Thyroid gland (tissue), 4 donors: Measurements from ENCODE around the gene LAIR2. TPM values are rescaled to one million over a fixed set of nuclear protein-coding genes. Genes with fewer than 3 reads are reported as not detected.
A peak's percentile ranks its signal among the peaks of the same experiment; 100 is the strongest.
"Not testable (repeated sequence)": the region's sequence is repeated elsewhere in the genome, so short reads cannot be mapped to it uniquely, and the experiment has no call there.

Experiments used
- DNase-seq, 2 donors: peaks; one replicate each; pipeline ENCODE4 v3.0.0-alpha.2; 2019
- H3K27ac ChIP-seq, 3 donors: fragments of 200-600 bp; sonication (generic); 1 replicate in 2 of 3; 2 replicates in 1 of 3; pipeline ENCODE4 v1.5.1; 2016 to 2019; ENCODE audit warnings: mild to moderate bottlenecking in 1 of 3, moderate library complexity in 1 of 3
- H3K27me3 ChIP-seq: fragments of 200-600 bp; sonication (generic); one replicate; pipeline ENCODE4 v1.5.1; 2019
- H3K36me3 ChIP-seq, 2 donors: fragments of 200-600 bp; sonication (generic); one replicate each; pipeline ENCODE4 v1.5.1; 2016 to 2019
- H3K4me1 ChIP-seq, 2 donors: fragments of 200-600 bp; sonication (generic); one replicate each; pipeline ENCODE4 v1.5.1; 2017 to 2019
- H3K4me3 ChIP-seq, 3 donors: fragments of 200-600 bp; sonication (generic); replicated peaks in 1 of 3; 1 replicate in 2 of 3; 2 replicates in 1 of 3; pipeline ENCODE4 v1.5.1; 2016; ENCODE audit warnings: mild to moderate bottlenecking in 1 of 3
- H3K9me3 ChIP-seq: fragments of 200-600 bp; sonication (generic); one replicate; pipeline ENCODE4 v1.5.1; 2017
- CTCF ChIP-seq, 6 experiments: fragments of 200-600 bp in 3 of 6; fragments of 450-650 bp in 3 of 6; sonication (generic) in 3 of 6; IDR thresholded peaks; one replicate each; pipeline ENCODE4 v1.5.1; 2016 to 2019; ENCODE audit warnings: antibody characterized with exemption in 6 of 6, mild to moderate bottlenecking in 2 of 6, inconsistent platforms in 1 of 6, moderate library complexity in 1 of 6
- POLR2A ChIP-seq, 2 donors: fragments of 450-650 bp; IDR thresholded peaks; one replicate each; pipeline ENCODE4 v1.6.1; 2017; ENCODE audit warnings: antibody characterized with exemption in 2 of 2, mild to moderate bottlenecking in 2 of 2, moderate library complexity in 1 of 2
- WGBS, 2 donors: methylation state at CpG; one replicate each; pipeline ENCODE4 v1.1.5; 2017; 5-methylcytosine and 5-hydroxymethylcytosine counted together
- intact Hi-C: fragments of 100-400 bp; cut with DNase I; formaldehyde crosslinking; loops from one replicate; pipeline ENCODE4 v1.15.1; 2023
- total RNA-seq, 4 donors: library from RNA; depleted of rRNA; stranded (reverse); fragments of >200 nt; gene quantifications; one replicate each; pipeline ENCODE4 v1.2.3, GENCODE V29; 2016

Gene LAIR2
- total RNA-seq, 4 donors from 2014 or later: not detected

DNA sequence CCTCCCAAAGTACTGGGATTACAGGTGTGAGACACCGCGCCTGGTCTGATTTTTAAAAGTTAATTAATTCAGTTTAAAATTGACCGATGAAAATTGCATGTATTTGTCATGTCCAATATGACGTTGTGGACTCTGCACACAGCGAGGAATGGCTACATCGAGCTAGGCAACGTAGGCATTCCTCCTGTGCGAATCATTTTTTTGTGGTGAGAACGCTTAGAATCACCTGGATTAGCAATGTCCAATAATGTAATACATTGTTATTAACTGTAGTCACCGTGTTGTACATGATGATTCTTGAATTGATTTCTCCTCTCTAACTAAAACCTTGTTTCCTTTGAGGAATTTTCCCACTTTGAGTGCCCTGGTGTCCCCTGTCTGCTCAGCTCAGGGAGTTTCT, 3.4 kb downstream of the LAIR2 start:
- 72 to 89% methylated on average over 10 of the region's 10 CpGs for WGBS, 2 donors

GRCh38 chr19:54507038-54507717, 4.5 kb downstream of the LAIR2 start:
- H3K4me3 ChIP-seq, H3K27ac ChIP-seq, H3K4me1 ChIP-seq, H3K36me3 ChIP-seq, H3K9me3 ChIP-seq, intact Hi-C loops, DNase-seq, H3K27me3 ChIP-seq: not testable (repeated sequence)
- 65% methylated on average over 8 of the region's 15 CpGs; no CpG with 5 or more reads in 1 of the 2 donors for WGBS, 2 donors

More for the DNA sequence above, 3.4 kb downstream of the LAIR2 start:
- TF ChIP-seq CTCF (IDR thresholded peaks at IDR 0.05) (no peak), POLR2A (IDR thresholded peaks at IDR 0.05) (no peak)
- no peaks in the 10 kb centered on the region for H3K36me3 ChIP-seq
- intact Hi-C loops: no loop called here
- H3K4me3 ChIP-seq: no peak overlapping the region
- H3K27me3 ChIP-seq: no peaks in the 10 kb centered on the region
- H3K27ac ChIP-seq: no peak overlapping the region
- DNase-seq: no peak
- H3K9me3 ChIP-seq: no peaks in the 10 kb centered on the region
- no peaks in the 10 kb centered on the region for H3K4me1 ChIP-seq

GRCh38 chr19:54507824-54508223, 5.2 kb downstream of the LAIR2 start:
- no peaks in the 10 kb centered on the region for H3K9me3 ChIP-seq
- WGBS, 2 donors: 58 to 61% methylated on average over 12 of the region's 12 CpGs
- H3K27me3 ChIP-seq: no peaks in the 10 kb centered on the region
- TF ChIP-seq POLR2A (IDR thresholded peaks at IDR 0.05): no peak
- H3K27ac ChIP-seq: no peak overlapping the region
- no peak overlapping the region for H3K4me3 ChIP-seq
- DNase-seq: no peak
- intact Hi-C loops: no loop called here
- no peaks in the 10 kb centered on the region for H3K4me1 ChIP-seq
- H3K36me3 ChIP-seq: no peaks in the 10 kb centered on the region

DNA sequence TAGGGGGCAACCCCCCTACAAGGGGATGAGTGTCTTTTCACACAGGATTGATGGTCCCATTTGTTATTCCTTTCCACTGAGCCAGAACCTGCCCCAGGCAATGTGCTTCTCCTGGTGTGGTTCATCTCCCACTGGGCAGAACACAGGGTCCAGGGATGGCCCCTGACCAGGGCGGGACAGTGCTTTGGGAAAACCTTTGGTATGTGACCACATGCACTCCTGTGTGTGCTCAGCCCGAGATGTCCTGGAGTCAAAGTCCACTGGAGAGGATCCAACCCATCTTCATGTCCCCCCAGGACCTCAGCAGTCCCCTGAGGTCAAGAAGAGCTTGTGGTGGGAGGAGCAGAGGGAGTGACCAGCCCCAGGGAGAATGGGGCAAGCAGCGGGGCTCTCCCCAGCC, 5.9 kb downstream of the LAIR2 start:
- H3K9me3 ChIP-seq, DNase-seq, H3K36me3 ChIP-seq, H3K27me3 ChIP-seq, intact Hi-C loops, H3K27ac ChIP-seq, H3K4me1 ChIP-seq, H3K4me3 ChIP-seq: not testable (repeated sequence)
- WGBS, 2 donors: 77 to 80% methylated on average over 2 of the region's 3 CpGs

DNA sequence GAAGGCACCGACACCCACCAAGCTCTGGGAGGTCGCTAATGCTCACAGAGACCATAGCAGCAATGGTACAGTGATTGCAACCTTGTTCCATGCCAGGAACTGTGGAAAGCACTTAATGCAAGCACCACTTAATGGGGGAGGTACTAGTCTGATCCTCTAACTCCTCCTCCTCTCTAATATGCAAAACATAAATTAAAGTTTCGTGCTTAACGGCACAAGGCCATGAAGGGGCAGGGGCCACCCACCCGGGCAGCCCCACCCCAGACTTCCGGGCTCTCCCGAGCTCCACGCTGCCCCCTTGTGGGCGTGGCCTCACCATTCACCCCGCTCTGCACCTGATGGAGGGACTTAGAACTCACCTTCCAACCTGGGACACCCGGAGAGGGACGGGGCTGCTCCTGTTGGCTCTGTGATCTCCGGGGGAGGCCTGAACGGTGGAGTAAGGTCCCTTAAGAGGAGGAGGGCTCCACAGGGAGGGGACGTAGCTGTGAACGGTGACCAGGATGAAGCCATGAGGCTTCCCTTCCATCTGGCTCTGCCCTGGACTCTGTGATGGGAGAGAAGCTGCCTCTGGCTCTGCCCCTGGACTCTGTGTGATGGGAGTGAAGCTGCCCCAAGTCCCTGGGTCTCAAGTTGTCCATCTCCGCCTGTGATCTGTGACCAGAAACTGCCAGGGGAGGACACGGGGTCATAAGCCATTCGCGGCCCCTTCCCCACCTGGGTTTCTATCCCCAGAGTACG, 6.7 kb downstream of the LAIR2 start:
- DNase-seq, intact Hi-C loops: not testable (repeated sequence)
- WGBS, 2 donors: 100% methylated on average over 2 of the region's 21 CpGs; no CpG with 5 or more reads in 1 of the 2 donors

GRCh38 chr19:54515156-54515555, 12.5 kb downstream of the LAIR2 start:
- intact Hi-C loops: no loop called here
- DNase-seq: no peak
- Histone ChIP-seq H3K36me3 (no peaks in the 10 kb centered on the region), H3K27me3 (no peaks in the 10 kb centered on the region), H3K4me3 (no peak overlapping the region), H3K27ac (no peak overlapping the region), H3K4me1 (no peaks in the 10 kb centered on the region), H3K9me3 (no peaks in the 10 kb centered on the region)
- 56 to 67% methylated on average over 3 of the region's 3 CpGs for WGBS, 2 donors
- no peak for TF ChIP-seq CTCF (IDR thresholded peaks at IDR 0.05)
- no peak for TF ChIP-seq POLR2A (IDR thresholded peaks at IDR 0.05)

More for the DNA sequence above, 6.7 kb downstream of the LAIR2 start:
- not testable (repeated sequence) for H3K4me1 ChIP-seq, H3K27me3 ChIP-seq, H3K36me3 ChIP-seq, H3K27ac ChIP-seq, H3K9me3 ChIP-seq, H3K4me3 ChIP-seq

GRCh38 chr19:54517483-54517882, 14.9 kb downstream of the LAIR2 start:
- Histone ChIP-seq H3K27me3 (no peaks in the 10 kb centered on the region), H3K4me3 (no peak overlapping the region), H3K36me3 (no peaks in the 10 kb centered on the region), H3K9me3 (no peaks in the 10 kb centered on the region), H3K4me1 (no peaks in the 10 kb centered on the region), H3K27ac (no peak overlapping the region)
- TF ChIP-seq CTCF (IDR thresholded peaks at IDR 0.05) (no peak), POLR2A (IDR thresholded peaks at IDR 0.05) (no peak)
- intact Hi-C loops: no loop called here
- 3% methylated on average over 4 of the region's 4 CpGs for WGBS, 2 donors
- peak; percentile 29 to 50 for DNase-seq
